HG03354 (cell line): Measurements from ENCODE around the gene UBA6.
A peak's percentile ranks its signal among the peaks of the same experiment; 100 is the strongest.

Source experiments
- ATAC-seq: cut with Tn5 transposase; IDR thresholded peaks from one replicate; pipeline ENCODE4 v1.9.1; 2021; ENCODE audit warnings: mild to moderate bottlenecking; ENCODE audit not compliant: unreplicated experiment, poor library complexity, severe bottlenecking

The UBA6 gene

GRCh38 chr4:67587156-67587555, 113.8 kb downstream of the UBA6 start:
- ATAC-seq = no peak

- no peak for ATAC-seq
Observed at GRCh38 chr4:67584496-67584895, 116.5 kb downstream of the UBA6 start.

GRCh38 chr4:67581913-67582312, 119.0 kb downstream of the UBA6 start:
- no peak for ATAC-seq

GRCh38 chr4:67581208-67581857, 119.6 kb downstream of the UBA6 start:
- ATAC-seq = peak; percentile 54

GRCh38 chr4:67580577-67580976, 120.4 kb downstream of the UBA6 start:
- peak; percentile 34 for ATAC-seq

- peak; percentile 32 for ATAC-seq
Observed at GRCh38 chr4:67576538-67576937, 124.4 kb downstream of the UBA6 start.

- ATAC-seq = no peak
Observed at GRCh38 chr4:67576059-67576466, 124.9 kb downstream of the UBA6 start.

DNA sequence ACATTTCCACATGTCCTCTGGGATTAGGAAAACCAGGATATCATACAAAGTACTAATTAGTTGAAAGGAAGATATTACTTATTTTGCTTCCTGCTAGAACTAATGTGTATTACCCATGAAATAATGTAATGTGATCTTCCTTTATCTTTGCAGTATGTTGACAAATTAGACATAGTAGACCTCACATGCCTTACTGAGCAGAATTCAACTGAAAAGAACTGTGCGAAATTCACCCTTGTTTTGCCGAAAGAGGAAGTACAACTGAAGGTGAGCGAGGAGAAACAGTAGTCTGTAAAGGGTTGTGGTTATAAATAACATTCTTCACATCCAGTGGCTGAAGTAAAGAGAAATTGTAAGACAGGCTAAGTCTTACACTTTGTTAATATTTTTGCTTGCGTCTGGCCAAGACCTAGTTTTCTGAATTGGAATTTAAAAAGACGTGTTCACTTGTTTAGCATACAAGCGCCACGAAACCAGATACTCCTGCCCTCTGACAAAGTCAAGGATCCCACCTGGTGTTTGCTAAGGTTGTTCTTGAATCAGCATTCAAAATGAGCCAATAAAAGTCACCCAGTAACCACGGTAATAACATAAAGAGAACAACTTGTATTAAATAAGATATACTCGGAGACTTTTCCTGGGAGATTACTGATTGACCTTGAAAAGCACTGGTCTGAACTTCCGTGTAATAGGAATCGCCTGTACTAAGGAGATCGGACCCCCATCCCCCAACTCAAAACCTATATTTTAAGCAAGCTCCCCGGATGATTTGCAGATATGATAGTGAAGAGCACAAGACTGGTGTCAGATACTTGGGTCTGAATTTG, 125.5 kb downstream of the UBA6 start:
- peak; percentile 96 for ATAC-seq

- ATAC-seq = no peak
Observed at GRCh38 chr4:67573193-67573592, 127.8 kb downstream of the UBA6 start.

DNA sequence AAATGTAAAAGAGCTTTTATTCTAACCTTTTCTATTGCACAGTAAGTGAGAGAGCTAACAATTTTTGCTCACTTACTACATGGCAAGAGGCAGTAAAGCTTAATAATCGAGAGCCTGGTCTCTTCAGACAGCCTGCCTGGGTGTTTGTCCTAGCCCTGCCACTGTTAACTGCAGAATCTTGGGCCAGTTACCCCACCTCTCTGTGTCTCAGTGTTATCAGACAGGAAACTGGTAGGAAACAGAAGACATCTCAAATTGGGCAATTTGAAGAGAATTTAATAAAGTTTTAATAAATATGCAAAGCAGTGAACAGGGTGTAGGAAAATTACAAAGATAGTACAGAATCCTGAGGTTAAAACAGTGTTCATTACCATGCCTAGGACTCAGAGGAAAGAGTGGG, 129.0 kb downstream of the UBA6 start:
- ATAC-seq = no peak

DNA sequence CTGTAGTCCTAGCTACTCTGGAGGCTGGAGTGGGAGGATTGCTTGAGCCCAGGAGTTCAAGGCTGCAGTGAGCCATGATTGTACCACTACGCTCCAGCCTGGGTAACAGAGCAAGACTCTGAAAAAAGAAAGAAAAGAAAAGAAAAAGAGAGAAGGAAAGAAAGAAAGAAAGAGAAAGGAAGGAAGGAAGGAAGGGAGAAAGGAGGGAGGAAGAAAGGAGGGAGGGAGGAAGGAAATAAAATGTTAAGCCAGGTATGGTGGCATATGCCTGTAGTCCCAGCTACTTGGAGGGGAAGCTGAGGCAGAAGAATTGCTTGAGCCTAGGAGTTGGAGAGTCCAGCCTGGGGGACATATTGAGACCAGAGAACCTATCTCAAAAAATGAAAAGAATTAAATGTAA, 130.4 kb downstream of the UBA6 start:
- ATAC-seq = no peak

- no peak for ATAC-seq
Observed at GRCh38 chr4:67568820-67569219, 132.1 kb downstream of the UBA6 start.

- no peak for ATAC-seq
Observed at GRCh38 chr4:67566335-67566734, 134.6 kb downstream of the UBA6 start.

DNA sequence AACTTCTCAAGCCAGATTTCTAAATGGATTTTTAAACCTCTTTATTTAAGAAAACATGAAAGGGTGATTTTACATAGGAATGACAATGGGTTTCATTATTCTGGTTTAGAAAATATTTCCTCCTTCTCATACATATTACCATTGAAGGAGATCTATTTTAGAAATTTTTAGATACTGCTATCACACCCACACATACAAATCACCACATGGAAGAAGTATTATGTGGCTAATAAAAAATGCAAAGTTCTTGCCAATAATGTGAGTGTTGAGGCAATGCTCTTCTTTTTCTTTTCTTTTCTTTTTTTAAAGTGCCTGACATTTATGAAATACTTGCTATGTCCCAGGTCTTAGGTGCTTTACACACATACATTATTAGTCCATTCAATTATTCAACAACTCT, 135.7 kb downstream of the UBA6 start:
- ATAC-seq = no peak
